GM12878 (cell line): ENCODE data around the gene KLF7. TPM values are rescaled to one million over a fixed set of nuclear protein-coding genes. Genes with fewer than 3 reads are reported as not detected.
A peak's percentile ranks its signal among the peaks of the same experiment; 100 is the strongest.

Source experiments
- ATAC-seq: fragments of 200-7000 bp; cut with Tn5 transposase; 3 replicates; pipeline ENCODE4 v1.9.1; 2020; ENCODE audit warnings: mild to moderate bottlenecking, moderate library complexity
- BruUV-seq: library from RNA; stranded (reverse); fragments of 400-500 nt; replicated peaks from 2 replicates; lab custom pipeline; 2021; lab: Mats Ljungman, UMichigan
- CTCF ChIA-PET: fragments of 300-600 bp; sonication (Branson Sonifier 250); formaldehyde crosslinking; extraction: SDS; loops from one replicate; lab custom pipeline; 2021; ENCODE audit warnings: inconsistent platforms; lab: Yijun Ruan, JAX
- POLR2A ChIA-PET: fragments of 350-600 bp; formaldehyde crosslinking; extraction: SDS; loops from one replicate; lab custom pipeline; 2021; ENCODE audit warnings: inconsistent platforms; lab: Charles Lee
- RAD21 ChIA-PET: fragments of 300-600 bp; sonication (Branson Sonifier 250); formaldehyde crosslinking; loops from one replicate; lab custom pipeline; 2023; ENCODE audit warnings: antibody characterized with exemption; ENCODE audit not compliant: unreplicated experiment; lab: Charles Lee
- SMC1A ChIA-PET: fragments of 300-600 bp; sonication (Branson Sonifier 250); formaldehyde crosslinking; loops from one replicate; lab custom pipeline; 2023; ENCODE audit not compliant: unreplicated experiment, uncharacterized antibody; lab: Charles Lee
- DNase-seq: peaks from one replicate; pipeline ENCODE4 v3.0.0-alpha.2; 2011; ENCODE audit warnings: low read depth, low spot score
- FAIRE-seq: peaks from 3 replicates; lab custom pipeline; 2011; peaks lifted over from hg19 to GRCh38; lab: Jason Lieb, UNC
- H2AFZ ChIP-seq: 2 replicates; pipeline ENCODE4 v1.6.0; 2011; ENCODE audit warnings: low read depth, low read length, control low read depth; ENCODE audit not compliant: control insufficient read depth
- H3K27ac ChIP-seq: 2 replicates; pipeline ENCODE4 v1.5.1; 2011; ENCODE audit warnings: control low read depth; ENCODE audit not compliant: control insufficient read depth, insufficient read depth
- H3K27me3 ChIP-seq, 2 experiments: replicated peaks in 1 of 2; 2 replicates each; pipeline versions ENCODE4 v1.6.0 to v1.6.1; 2011; ENCODE audit warnings: low read length in 1 of 2; ENCODE audit not compliant: control insufficient read depth in 2 of 2, insufficient read depth in 2 of 2
- H3K36me3 ChIP-seq, 2 experiments: 2 replicates each; pipeline ENCODE4 v1.5.1; 2011; ENCODE audit warnings: low read length in 1 of 2; ENCODE audit not compliant: control insufficient read depth in 2 of 2, insufficient read depth in 2 of 2
- H3K4me1 ChIP-seq: 2 replicates; pipeline ENCODE4 v1.6.1; 2011; ENCODE audit warnings: mild to moderate bottlenecking, low read length, moderate library complexity, mixed read lengths; ENCODE audit not compliant: control insufficient read depth, insufficient read depth
- H3K4me2 ChIP-seq: 2 replicates; pipeline ENCODE4 v1.6.0; 2011; ENCODE audit warnings: control low read depth; ENCODE audit not compliant: control insufficient read depth, insufficient read depth
- H3K4me3 ChIP-seq: fragments of 200-600 bp; sonication (generic); 2 replicates; pipeline ENCODE4 v1.5.1; 2016
- H3K79me2 ChIP-seq: 2 replicates; pipeline ENCODE4 v1.6.0; 2011; ENCODE audit warnings: low read length; ENCODE audit not compliant: control insufficient read depth, insufficient read depth
- H3K9ac ChIP-seq: 2 replicates; pipeline ENCODE4 v1.8.0; 2011; ENCODE audit warnings: low read length, control low read depth, mixed read lengths; ENCODE audit not compliant: control insufficient read depth, insufficient read depth
- H3K9me3 ChIP-seq: replicated peaks from 3 replicates; pipeline ENCODE4 v1.5.1; 2011; ENCODE audit warnings: mild to moderate bottlenecking, low read length; ENCODE audit not compliant: control insufficient read depth, insufficient read depth
- H4K20me1 ChIP-seq: 2 replicates; pipeline ENCODE4 v1.6.0; 2011; ENCODE audit not compliant: control insufficient read depth, insufficient read depth
- ATF2 ChIP-seq: IDR thresholded peaks from 2 replicates; pipeline ENCODE4 v1.6.1; 2012; ENCODE audit warnings: low read length, inconsistent platforms
- ATF3 ChIP-seq: IDR thresholded peaks from 2 replicates; pipeline ENCODE4 v1.6.1; 2011; ENCODE audit warnings: low read depth, mild to moderate bottlenecking, low read length, moderate library complexity, borderline replicate concordance; ENCODE audit errors: extremely low read depth
- BCL11A ChIP-seq: IDR thresholded peaks from 2 replicates; pipeline ENCODE4 v1.6.1; 2011; ENCODE audit warnings: low read depth, low read length
- CEBPB ChIP-seq, 2 experiments: fragments of 150-350 bp in 1 of 2; IDR thresholded peaks; 2 replicates each; pipeline ENCODE4 v1.6.1; 2012 to 2014; ENCODE audit warnings: low read depth in 2 of 2, low read length in 2 of 2, borderline replicate concordance in 1 of 2, inconsistent platforms in 1 of 2
- EED ChIP-seq: sonication (generic); IDR thresholded peaks from 2 replicates; pipeline ENCODE4 v1.6.1; 2016; ENCODE audit warnings: antibody characterized with exemption, low read depth
- EP300 ChIP-seq, 2 experiments: fragments of 150-350 bp in 1 of 2; IDR thresholded peaks; 2 replicates each; pipeline ENCODE4 v1.6.1; 2011 to 2012; ENCODE audit warnings: low read depth in 2 of 2, low read length in 2 of 2, borderline replicate concordance in 1 of 2, improper control_type of control experiment in 1 of 2, inconsistent platforms in 1 of 2; ENCODE audit not compliant: control insufficient read depth in 1 of 2
- IRF5 ChIP-seq: fragments of 450-650 bp; IDR thresholded peaks from 2 replicates; pipeline ENCODE4 v1.6.1; 2017; ENCODE audit warnings: borderline replicate concordance
- MTA2 ChIP-seq: fragments of 450-650 bp; IDR thresholded peaks from 2 replicates; pipeline ENCODE4 v1.6.1; 2016; ENCODE audit warnings: low read depth, mild to moderate bottlenecking, moderate library complexity
- MXI1 ChIP-seq: fragments of 150-350 bp; IDR thresholded peaks from 2 replicates; pipeline ENCODE4 v1.6.1; 2011; ENCODE audit warnings: low read depth, mild to moderate bottlenecking, inconsistent platforms, low read length, improper control_type of control experiment
- NFIC ChIP-seq: IDR thresholded peaks from 2 replicates; pipeline ENCODE4 v1.6.1; 2012; ENCODE audit warnings: low read depth, mild to moderate bottlenecking, inconsistent platforms, low read length, moderate library complexity
- NR2F1 ChIP-seq: fragments of 450-650 bp; conservative IDR thresholded peaks from 2 replicates; pipeline ENCODE4 v1.6.1; 2017; ENCODE audit warnings: mild to moderate bottlenecking
- RUNX3 ChIP-seq: IDR thresholded peaks from 2 replicates; pipeline ENCODE4 v1.6.1; 2012; ENCODE audit warnings: low read length, inconsistent platforms
- SUZ12 ChIP-seq: fragments of 200-600 bp; sonication (generic); IDR thresholded peaks from one replicate; pipeline ENCODE4 v1.6.1; 2018; ENCODE audit warnings: antibody characterized with exemption, mild to moderate bottlenecking; ENCODE audit not compliant: unreplicated experiment
- USF1 ChIP-seq: IDR thresholded peaks from 2 replicates; pipeline ENCODE4 v1.6.1; 2011; ENCODE audit warnings: borderline replicate concordance, low read depth, mild to moderate bottlenecking, moderate library complexity, mixed read lengths, low read length; ENCODE audit not compliant: insufficient read depth; ENCODE audit errors: extremely low read length
- USF2 ChIP-seq: IDR thresholded peaks from 2 replicates; pipeline ENCODE4 v1.6.1; 2011; ENCODE audit warnings: low read depth, low read length, improper control_type of control experiment, borderline replicate concordance
- ZZZ3 ChIP-seq: IDR thresholded peaks from 2 replicates; pipeline ENCODE4 v1.6.1; 2011; ENCODE audit warnings: low read depth; ENCODE audit not compliant: control insufficient read depth, insufficient read length
- WGBS: methylation state at CpG from one replicate; pipeline ENCODE4 v1.1.6; 2016; ENCODE audit warnings: low lambda C conversion rate; ENCODE audit not compliant: insufficient replicate concordance, insufficient coverage; ENCODE audit errors: missing lambda C conversion rate; 5-methylcytosine and 5-hydroxymethylcytosine counted together
- in situ Hi-C: fragments of 300-500 bp; cut with MboI; formaldehyde crosslinking; loops from 9 replicates; pipeline ENCODE4 v1.14.3; 2018; ENCODE audit warnings: mixed read lengths
- intact Hi-C: fragments of 100-400 bp; cut with micrococcal nuclease; formaldehyde crosslinking; loops from one replicate; pipeline ENCODE4 v1.14.2; 2022; ENCODE audit not compliant: unreplicated experiment
- polyA plus RNA-seq, 11 experiments: library from polyadenylated mRNA; depleted of rRNA in 4 of 11; unstranded in 6 of 11; stranded (reverse) in 5 of 11; fragments of >200 nt; fragmentation: Nextera tagmentation in 4 of 11; fragmentation: Illumina TruSeq in 1 of 11; extraction: Ambion mirVana in 4 of 11; extraction: Trizol in 1 of 11; gene quantifications; 1 replicate in 1 of 11; 2 replicates in 10 of 11; pipeline versions ENCODE4 v1.2.1 to v1.2.3, GENCODE V29; 2011 to 2016; ENCODE audit warnings: inconsistent platforms in 2 of 11, missing spikeins in 2 of 11, low read depth in 1 of 11
- total RNA-seq, 4 experiments: library from RNA; depleted of rRNA in 3 of 4; stranded (reverse); fragments of >200 nt in 3 of 4; fragmentation: Illumina TruSeq in 1 of 4; extraction: Trizol in 1 of 4; gene quantifications; 2 replicates each; pipeline versions ENCODE4 v1.2.1 to v1.2.3, GENCODE V29; 2013 to 2021

The KLF7 gene
- total and polyA plus RNA-seq, 10 of the 15 experiments (the other 5 are each of a cell fraction or from before 2014, with no cell fraction given) = 2.4 to 24.8 (median 8.5) TPM

- ATAC-seq = no peak
- TF ChIP-seq RUNX3 (peak; percentile 79), ZZZ3 (no peak), MXI1 (no peak), SUZ12 (no peak), USF1 (no peak), ATF2 (0 out of 2 replicates have a peak, but pooled peaks have one; percentile 50), EED (no peak; the same call in 1 of the 2 replicates), USF2 (no peak), NFIC (peak; percentile 49; the same call in 1 of the 2 replicates), NR2F1 (peak; percentile 10), CEBPB (IDR thresholded peaks at IDR 0.05; ENCODE audit: borderline replicate concordance in 1 of 2, low read depth in 2 of 2, low read length in 2 of 2) (0 out of 4 replicates have a peak, but pooled peaks of 1 of the 2 experiments have one; percentile 25), MTA2 (0 out of 2 replicates have a peak, but pooled peaks have one; percentile 8), EP300 (IDR thresholded peaks at IDR 0.05; ENCODE audit: borderline replicate concordance in 1 of 2, control insufficient read depth in 1 of 2, low read depth in 2 of 2, low read length in 2 of 2) (no peak), ATF3 (no peak), BCL11A (no peak), IRF5 (no peak)
These were observed 1.6 kb upstream of the KLF7 start for GRCh38 chr2:207167099-207167923.

More at GRCh38 chr2:207167099-207167923, 1.6 kb upstream of the KLF7 start:
- in situ Hi-C loops (no loop called here), intact Hi-C loops (loop anchor here (2.0 to 10.0 kb wide), 4 partner anchors 57 to 373 kb away; no protein-coding TSS in a partner anchor)
- Histone ChIP-seq H3K27ac (peak overlapping the region; percentile 97), H3K4me1 (peaks cover 4% of the 10 kb centered on the region; the same call in 1 of the 2 replicates), H3K36me3 (no peaks in the 10 kb centered on the region), H3K27me3 (no peaks in the 10 kb centered on the region), H3K4me3 (peak overlapping the region; percentile 81), H3K79me2 (peaks cover 33% of the 10 kb centered on the region), H3K4me2 (peak overlapping the region; percentile 91), H3K9me3 (no peaks in the 10 kb centered on the region; the same call in 2 of the 3 replicates), H3K9ac (peak overlapping the region; percentile 71), H2AFZ (peak overlapping the region; percentile 85), H4K20me1 (no peaks in the 10 kb centered on the region)
- ChIA-PET SMC1A (interaction anchor here (0.7 to 7.3 kb wide), 23 partner anchors 9 to 366 kb away, joined by 3 to 45 read pairs (median 4); no protein-coding TSS in a partner anchor), CTCF (interaction anchor here (0.6 to 1.8 kb wide), 6 partner anchors 12 to 186 kb away, joined by 3 to 5 read pairs (median 4); no protein-coding TSS in a partner anchor), POLR2A (interaction anchor here (0.8 to 4.7 kb wide), 9 partner anchors 12 to 363 kb away, joined by 3 to 56 read pairs (median 3); partner anchors contain the start of gene CREB1), RAD21 (interaction anchor here (0.9 to 6.2 kb wide), 15 partner anchors 12 to 306 kb away, joined by 3 to 58 read pairs (median 6); no protein-coding TSS in a partner anchor)
- DNase-seq = no peak
- 25% methylated on average over 18 of the region's 18 CpGs for WGBS
- BruUV-seq = no TSS peak
- no peak for FAIRE-seq
